GM12891 (cell line): ENCODE results near the gene ST6GALNAC3.

ENCODE experiments used
- PAX5 ChIP-seq: IDR thresholded peaks from 2 replicates; pipeline ENCODE4 v1.6.1; 2011; ENCODE audit warnings: low read length, moderate library complexity, mild to moderate bottlenecking; ENCODE audit not compliant: insufficient read depth, severe bottlenecking
- POLR2A ChIP-seq: IDR thresholded peaks from 2 replicates; pipeline ENCODE4 v1.6.1; 2011; ENCODE audit warnings: low read depth, low read length, control low read depth
- POLR2AphosphoS5 ChIP-seq: IDR thresholded peaks from 2 replicates; pipeline ENCODE4 v1.6.1; 2011; ENCODE audit warnings: low read depth, low read length, control low read depth
- POU2F2 ChIP-seq: IDR thresholded peaks from 2 replicates; pipeline ENCODE4 v1.6.1; 2011; ENCODE audit warnings: low read depth, mild to moderate bottlenecking, control low read depth, low read length, moderate library complexity
- SPI1 ChIP-seq: IDR thresholded peaks from 2 replicates; pipeline ENCODE4 v1.6.1; 2011; ENCODE audit warnings: low read depth, low read length, control low read depth
- TAF1 ChIP-seq: IDR thresholded peaks from 2 replicates; pipeline ENCODE4 v1.6.1; 2011; ENCODE audit warnings: low read depth, low read length, control low read depth

DNA sequence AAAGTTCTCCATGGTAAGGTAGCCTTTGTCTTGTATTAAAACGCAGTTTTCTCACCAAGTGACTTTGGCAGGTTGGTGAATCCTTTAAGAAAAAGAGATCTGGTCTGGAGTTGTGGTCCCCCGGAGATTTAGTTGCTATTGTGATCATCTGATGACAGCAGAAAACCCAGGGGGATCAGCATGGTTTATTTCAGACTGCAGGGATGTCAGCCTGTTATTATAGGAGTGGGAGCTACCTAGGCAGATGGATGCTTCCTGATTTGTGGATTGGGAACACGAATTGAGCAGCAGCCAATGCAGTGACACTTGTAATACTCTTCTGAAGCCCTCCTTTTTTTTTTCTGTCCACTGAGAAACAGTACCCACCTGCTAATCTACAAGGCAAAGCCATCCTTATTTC is 150.2 kb downstream of the ST6GALNAC3 start:
- TF ChIP-seq POLR2A, result no peak
- TF ChIP-seq POLR2AphosphoS5, result no peak
- no peak for TF ChIP-seq TAF1
- TF ChIP-seq SPI1, result no peak
- TF ChIP-seq POU2F2, result no peak
- no peak for TF ChIP-seq PAX5
